ENCODE results near the gene SPRED1. TPM values are rescaled to one million over a fixed set of nuclear protein-coding genes. Genes with fewer than 3 reads are reported as not detected.

SPRED1 gene
- total RNA-seq, 1 donor from 2014 or later, result 16.3 TPM

DNA sequence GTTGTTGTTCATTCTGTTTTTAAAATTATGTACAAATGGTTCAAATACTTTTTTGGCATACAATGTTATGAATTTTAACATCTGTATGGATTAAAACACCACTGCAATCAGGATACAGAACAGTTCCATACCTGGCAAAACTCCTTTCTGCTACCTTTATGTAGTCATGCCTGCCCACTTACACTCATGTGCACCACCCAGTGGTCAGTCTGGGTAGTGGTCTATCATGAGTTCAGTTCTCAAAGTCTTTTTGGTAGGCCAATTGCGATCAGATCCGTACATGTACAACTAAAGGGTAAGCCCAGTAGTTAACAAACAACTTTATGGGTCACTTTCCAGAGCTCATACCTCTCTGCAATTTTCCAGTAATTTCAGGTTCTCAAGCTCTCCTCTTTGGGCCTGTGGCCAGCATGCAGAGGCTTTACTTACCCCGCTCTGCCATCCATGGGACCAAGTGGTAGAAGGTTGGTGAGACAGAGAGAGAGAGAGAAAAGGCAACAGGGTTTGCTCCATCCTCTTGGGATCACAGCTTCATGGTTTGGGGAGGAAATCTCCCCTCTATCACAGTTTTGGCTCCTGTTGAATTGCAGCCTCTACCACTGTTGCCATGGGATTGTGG lies 137.4 kb downstream of the SPRED1 start:
- FAIRE-seq, result peak; percentile 84
- TF ChIP-seq, protein P1, sequence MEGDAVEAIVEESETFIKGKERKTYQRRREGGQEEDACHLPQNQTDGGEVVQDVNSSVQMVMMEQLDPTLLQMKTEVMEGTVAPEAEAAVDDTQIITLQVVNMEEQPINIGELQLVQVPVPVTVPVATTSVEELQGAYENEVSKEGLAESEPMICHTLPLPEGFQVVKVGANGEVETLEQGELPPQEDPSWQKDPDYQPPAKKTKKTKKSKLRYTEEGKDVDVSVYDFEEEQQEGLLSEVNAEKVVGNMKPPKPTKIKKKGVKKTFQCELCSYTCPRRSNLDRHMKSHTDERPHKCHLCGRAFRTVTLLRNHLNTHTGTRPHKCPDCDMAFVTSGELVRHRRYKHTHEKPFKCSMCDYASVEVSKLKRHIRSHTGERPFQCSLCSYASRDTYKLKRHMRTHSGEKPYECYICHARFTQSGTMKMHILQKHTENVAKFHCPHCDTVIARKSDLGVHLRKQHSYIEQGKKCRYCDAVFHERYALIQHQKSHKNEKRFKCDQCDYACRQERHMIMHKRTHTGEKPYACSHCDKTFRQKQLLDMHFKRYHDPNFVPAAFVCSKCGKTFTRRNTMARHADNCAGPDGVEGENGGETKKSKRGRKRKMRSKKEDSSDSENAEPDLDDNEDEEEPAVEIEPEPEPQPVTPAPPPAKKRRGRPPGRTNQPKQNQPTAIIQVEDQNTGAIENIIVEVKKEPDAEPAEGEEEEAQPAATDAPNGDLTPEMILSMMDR (IDR thresholded peaks at IDR 0.05; ENCODE audit: insufficient read depth, low read length, severe bottlenecking), result peak; percentile 76
- H3K27me3 ChIP-seq (ENCODE audit: control insufficient read depth, insufficient read depth, low read length), result no peaks in the 10 kb centered on the region
- peak; percentile 65 for DNase-seq (ENCODE audit: low read depth)
- no peak overlapping the region for H3K4me3 ChIP-seq (ENCODE audit: low read depth, low read length)
- no peaks in the 10 kb centered on the region for H3K36me3 ChIP-seq (ENCODE audit: control insufficient read depth, insufficient read depth, low read length)

DNA sequence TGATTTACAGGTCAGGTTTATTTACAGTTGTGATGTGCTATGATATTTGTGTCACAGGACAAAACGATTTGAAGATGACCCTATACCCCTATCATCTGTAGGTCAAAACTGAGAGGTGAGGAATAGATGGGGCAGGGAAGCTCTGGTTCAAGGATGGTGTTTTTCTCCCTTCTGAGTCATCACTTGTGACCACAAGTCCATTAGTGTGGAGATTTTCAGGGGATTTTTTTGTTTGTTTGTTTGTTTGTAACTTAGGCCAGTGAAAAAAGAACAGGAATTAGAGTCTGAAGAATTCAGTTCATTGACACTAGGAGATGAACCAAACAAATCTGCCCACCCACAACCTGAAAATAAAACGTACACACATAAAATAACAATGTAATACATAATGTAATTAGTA lies 138.6 kb downstream of the SPRED1 start:
- no peaks in the 10 kb centered on the region for H3K36me3 ChIP-seq (ENCODE audit: control insufficient read depth, insufficient read depth, low read length)
- DNase-seq (ENCODE audit: low read depth) (peak; percentile 22), FAIRE-seq (no peak)
- no peak overlapping the region for H3K4me3 ChIP-seq (ENCODE audit: low read depth, low read length)
- TF ChIP-seq, protein P1 (IDR thresholded peaks at IDR 0.05; ENCODE audit: insufficient read depth, low read length, severe bottlenecking), result no peak
- H3K27me3 ChIP-seq (ENCODE audit: control insufficient read depth, insufficient read depth, low read length), result no peaks in the 10 kb centered on the region

DNA sequence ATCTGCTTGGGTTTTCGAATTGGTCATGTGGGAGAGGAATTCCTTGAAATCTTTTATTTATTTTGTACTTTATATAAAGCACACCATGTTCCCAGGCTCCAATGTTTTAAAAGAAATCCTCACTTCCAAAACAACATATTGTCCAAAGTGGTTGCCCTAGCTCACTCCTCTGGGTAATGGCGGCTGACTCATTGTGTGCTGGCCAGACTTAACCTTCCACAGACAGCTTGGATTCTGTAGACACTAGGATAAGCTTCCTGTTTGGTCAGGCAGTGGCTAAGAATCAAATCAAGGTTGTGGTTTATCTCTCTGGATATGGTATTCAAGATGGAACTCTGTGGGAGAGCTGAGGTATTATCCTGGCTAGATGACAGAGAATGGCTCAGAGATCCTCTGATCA lies 145.5 kb downstream of the SPRED1 start:
- no peak overlapping the region for H3K4me3 ChIP-seq (ENCODE audit: low read depth, low read length)
- no peak for FAIRE-seq
- DNase-seq (ENCODE audit: low read depth), result peak; percentile 92
- H3K27me3 ChIP-seq (ENCODE audit: control insufficient read depth, insufficient read depth, low read length), result no peaks in the 10 kb centered on the region
- no peaks in the 10 kb centered on the region for H3K36me3 ChIP-seq (ENCODE audit: control insufficient read depth, insufficient read depth, low read length)
- TF ChIP-seq, protein P1 (IDR thresholded peaks at IDR 0.05; ENCODE audit: insufficient read depth, low read length, severe bottlenecking), result no peak

DNA sequence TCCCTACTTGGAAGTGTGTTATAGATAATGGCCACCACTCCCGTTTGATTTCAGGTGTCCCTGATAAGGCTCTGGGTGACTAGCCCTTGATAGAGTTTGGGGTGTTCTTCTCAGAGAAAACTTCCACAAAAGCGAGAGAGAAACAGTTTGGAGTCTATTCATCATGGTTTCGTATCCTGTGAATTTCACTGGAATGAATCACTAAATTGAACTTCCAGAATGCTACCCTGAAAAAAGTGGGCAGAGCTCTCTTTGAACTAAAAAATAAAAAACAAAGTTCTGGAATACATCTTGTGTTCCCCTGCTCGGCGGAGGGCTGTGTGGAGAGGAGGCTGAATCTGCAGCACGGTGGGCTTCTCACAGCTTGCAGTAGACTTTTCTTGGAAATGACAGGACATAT lies 148.5 kb downstream of the SPRED1 start:
- Histone ChIP-seq H3K27me3 (ENCODE audit: control insufficient read depth, insufficient read depth, low read length) (no peaks in the 10 kb centered on the region), H3K36me3 (ENCODE audit: control insufficient read depth, insufficient read depth, low read length) (no peaks in the 10 kb centered on the region), H3K4me3 (ENCODE audit: low read depth, low read length) (no peak overlapping the region)
- FAIRE-seq (no peak), DNase-seq (ENCODE audit: low read depth) (no peak)
- TF ChIP-seq, protein P1 (IDR thresholded peaks at IDR 0.05; ENCODE audit: insufficient read depth, low read length, severe bottlenecking), result no peak

- H3K27me3 ChIP-seq (ENCODE audit: control insufficient read depth, insufficient read depth, low read length), result no peaks in the 10 kb centered on the region
- TF ChIP-seq, protein P1 (IDR thresholded peaks at IDR 0.05; ENCODE audit: insufficient read depth, low read length, severe bottlenecking), result no peak
- no peak overlapping the region for H3K4me3 ChIP-seq (ENCODE audit: low read depth, low read length)
- no peak for FAIRE-seq
- no peaks in the 10 kb centered on the region for H3K36me3 ChIP-seq (ENCODE audit: control insufficient read depth, insufficient read depth, low read length)
- no peak for DNase-seq (ENCODE audit: low read depth)
These were observed 149.1 kb downstream of the SPRED1 start for GRCh38 chr15:38401701-38402100.

DNA sequence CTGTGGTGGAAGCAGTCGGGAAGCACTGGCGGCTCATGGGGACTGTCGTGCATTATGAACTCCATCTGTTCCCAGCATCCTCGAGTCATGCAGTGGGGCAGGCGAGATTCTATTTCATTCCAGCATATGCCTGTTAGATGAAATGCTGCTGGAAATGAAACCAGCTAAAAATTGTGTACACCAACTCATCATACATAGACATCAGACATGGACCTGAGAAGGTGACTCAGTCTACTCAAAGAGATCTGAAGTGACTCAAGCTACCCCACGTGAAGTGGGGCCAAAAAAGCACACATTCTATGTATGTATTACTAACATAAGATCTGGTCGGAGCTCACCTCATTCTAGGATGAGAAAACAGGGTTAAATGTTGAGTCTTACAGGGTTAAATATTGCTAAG lies 153.8 kb downstream of the SPRED1 start:
- no peak overlapping the region for H3K4me3 ChIP-seq (ENCODE audit: low read depth, low read length)
- DNase-seq (ENCODE audit: low read depth) (peak; percentile 13), FAIRE-seq (no peak)
- H3K27me3 ChIP-seq (ENCODE audit: control insufficient read depth, insufficient read depth, low read length), result no peaks in the 10 kb centered on the region
- no peaks in the 10 kb centered on the region for H3K36me3 ChIP-seq (ENCODE audit: control insufficient read depth, insufficient read depth, low read length)
- TF ChIP-seq, protein P1 (IDR thresholded peaks at IDR 0.05; ENCODE audit: insufficient read depth, low read length, severe bottlenecking), result no peak

Measured in bronchial epithelial cell (primary cell).